Aorta (tissue), 5 donors: ENCODE data around the gene LYRM9. TPM values are rescaled to one million over a fixed set of nuclear protein-coding genes. Genes with fewer than 3 reads are reported as not detected.

Experiments used
- ATAC-seq: fragments of 200-7000 bp; cut with Tn5 transposase; one replicate; pipeline ENCODE4 v1.9.1; 2022; ENCODE audit warnings: moderate library complexity; ENCODE audit not compliant: low FRiP score
- DNase-seq, 2 donors: peaks; one replicate each; pipeline ENCODE4 v3.0.0-alpha.2; 2020
- H3K27ac ChIP-seq, 2 donors: one replicate each; pipeline ENCODE4 v1.5.1; 2013; ENCODE audit warnings: low read length in 2 of 2, mild to moderate bottlenecking in 2 of 2, moderate library complexity in 2 of 2, control low read depth in 1 of 2, inconsistent platforms in 1 of 2, low read depth in 1 of 2
- H3K27me3 ChIP-seq, 2 donors: one replicate each; pipeline ENCODE4 v1.6.1; 2013; ENCODE audit warnings: control low read depth in 1 of 2, low read length in 1 of 2, mild to moderate bottlenecking in 1 of 2, moderate library complexity in 1 of 2; ENCODE audit not compliant: insufficient read depth in 2 of 2, control insufficient read depth in 1 of 2
- H3K36me3 ChIP-seq, 2 donors: one replicate each; pipeline ENCODE4 v1.6.1; 2013; ENCODE audit warnings: control low read depth in 1 of 2, low read length in 1 of 2, mild to moderate bottlenecking in 1 of 2; ENCODE audit not compliant: insufficient read depth in 2 of 2, control insufficient read depth in 1 of 2
- H3K4me1 ChIP-seq, 2 donors: one replicate each; pipeline ENCODE4 v1.6.1; 2013; ENCODE audit warnings: low read length in 2 of 2, control low read depth in 1 of 2, mild to moderate bottlenecking in 1 of 2, moderate library complexity in 1 of 2; ENCODE audit not compliant: insufficient read depth in 2 of 2, control insufficient read depth in 1 of 2
- H3K4me3 ChIP-seq, 2 donors: one replicate each; pipeline ENCODE4 v1.5.1; 2013; ENCODE audit warnings: low read length in 2 of 2, control low read depth in 1 of 2, mild to moderate bottlenecking in 1 of 2
- H3K9me3 ChIP-seq: one replicate; pipeline ENCODE4 v1.6.1; 2013; ENCODE audit warnings: mild to moderate bottlenecking, low read length; ENCODE audit not compliant: control insufficient read depth
- WGBS, 2 donors: extraction: QIAGEN DNeasy Blood & Tissue Kit; methylation state at CpG; one replicate each; pipeline ENCODE4 v1.1.7; 2013; 5-methylcytosine and 5-hydroxymethylcytosine counted together
- intact Hi-C, 2 donors: fragments of 100-400 bp; cut with DNase I; formaldehyde crosslinking; loops; one replicate each; pipeline versions ENCODE4 v1.14.2 to v1.15.0; 2022
- polyA plus RNA-seq, 2 donors: library from polyadenylated mRNA; stranded (reverse); fragments of 200-250 nt; gene quantifications; one replicate each; pipeline ENCODE4 v1.2.3, GENCODE V29; 2013
- total RNA-seq, 2 donors: library from RNA; stranded (reverse); fragmentation: NEBNext Ultra II Directional; extraction: Animal tissue kit (Norgen Biotek cat#: 25700); gene quantifications; one replicate each; pipeline ENCODE4 v1.2.1, GENCODE V29; 2021
- donor health status: healthy with polysubstance abuse.
- donor health status: Bipolar disorder and iron deficiency.
- donor health status: DM: no; HTN: no; CAD: no.
- donor health status: DM: no; HTN: no; CAD: no.
- donor health status: DM: yes; HTN: yes; CAD: no.

Gene LYRM9
- total and polyA plus RNA-seq, 4 donors, result 7.8 to 23.8 (median 12.2) TPM

GRCh38 chr17:27928587-27928986 is 35.4 kb upstream of the LYRM9 start:
- WGBS, 2 donors, result 91 to 95% methylated on average over 5 of the region's 5 CpGs
- DNase-seq, result no peak
- H3K4me3 ChIP-seq, result no peak overlapping the region

GRCh38 chr17:27927781-27928180 is 34.6 kb upstream of the LYRM9 start:
- H3K4me3 ChIP-seq, result no peak overlapping the region
- H3K4me1 ChIP-seq, result no peaks in the 10 kb centered on the region
- no peaks in the 10 kb centered on the region for H3K27me3 ChIP-seq
- peaks cover 7% of the 10 kb centered on the region for H3K9me3 ChIP-seq
- 72 to 88% methylated on average over 2 of the region's 2 CpGs for WGBS, 2 donors
- intact Hi-C loops, result no loop called here
- DNase-seq (no peak), ATAC-seq (no peak)
- no peaks in the 10 kb centered on the region for H3K36me3 ChIP-seq
- H3K27ac ChIP-seq, result no peak overlapping the region

More at GRCh38 chr17:27928587-27928986, 35.4 kb upstream of the LYRM9 start:
- no peak for ATAC-seq
- H3K36me3 ChIP-seq, result no peaks in the 10 kb centered on the region
- intact Hi-C loops, result no loop called here
- no peak overlapping the region for H3K27ac ChIP-seq
- H3K4me1 ChIP-seq, result no peaks in the 10 kb centered on the region
- H3K9me3 ChIP-seq, result peaks cover 9% of the 10 kb centered on the region
- no peaks in the 10 kb centered on the region for H3K27me3 ChIP-seq

- Histone ChIP-seq H3K36me3 (no peaks in the 10 kb centered on the region), H3K4me1 (no peaks in the 10 kb centered on the region), H3K27ac (no peak overlapping the region), H3K4me3 (no peak overlapping the region), H3K9me3 (peaks cover 5% of the 10 kb centered on the region), H3K27me3 (no peaks in the 10 kb centered on the region)
- intact Hi-C loops, result no loop called here
- no peak for DNase-seq
- ATAC-seq, result no peak
- 76 to 79% methylated on average over 3 of the region's 3 CpGs for WGBS, 2 donors
These were observed 28.4 kb upstream of the LYRM9 start for GRCh38 chr17:27921599-27921998.

GRCh38 chr17:27921077-27921476 is 27.9 kb upstream of the LYRM9 start:
- no peaks in the 10 kb centered on the region for H3K27me3 ChIP-seq
- intact Hi-C loops, result no loop called here
- DNase-seq (no peak), ATAC-seq (no peak)
- no peaks in the 10 kb centered on the region for H3K4me1 ChIP-seq
- H3K27ac ChIP-seq, result no peak overlapping the region
- no peaks in the 10 kb centered on the region for H3K36me3 ChIP-seq
- WGBS, 2 donors, result 82 to 86% methylated on average over 5 of the region's 5 CpGs
- peaks cover 5% of the 10 kb centered on the region for H3K9me3 ChIP-seq
- no peak overlapping the region for H3K4me3 ChIP-seq

GRCh38 chr17:27920569-27920968 is 27.4 kb upstream of the LYRM9 start:
- DNase-seq, result no peak
- intact Hi-C loops, result no loop called here
- Histone ChIP-seq H3K27me3 (no peaks in the 10 kb centered on the region), H3K9me3 (peaks cover 5% of the 10 kb centered on the region), H3K27ac (no peak overlapping the region), H3K36me3 (no peaks in the 10 kb centered on the region), H3K4me1 (no peaks in the 10 kb centered on the region), H3K4me3 (no peak overlapping the region)
- ATAC-seq, result no peak
- 45 to 54% methylated on average over 3 of the region's 3 CpGs for WGBS, 2 donors

GRCh38 chr17:27919079-27919478 is 25.9 kb upstream of the LYRM9 start:
- WGBS, 2 donors, result 64 to 65% methylated on average over 7 of the region's 7 CpGs
- Histone ChIP-seq H3K27ac (no peak overlapping the region), H3K4me1 (no peaks in the 10 kb centered on the region), H3K4me3 (no peak overlapping the region), H3K9me3 (no peaks in the 10 kb centered on the region), H3K36me3 (no peaks in the 10 kb centered on the region), H3K27me3 (no peaks in the 10 kb centered on the region)
- ATAC-seq (no peak), DNase-seq (no peak)
- intact Hi-C loops, result no loop called here

- 95 to 100% methylated on average over 1 of the region's 1 CpG for WGBS, 2 donors
- H3K36me3 ChIP-seq, result no peaks in the 10 kb centered on the region
- no peak for DNase-seq
- no peak overlapping the region for H3K27ac ChIP-seq
- no peak for ATAC-seq
- no peak overlapping the region for H3K4me3 ChIP-seq
- no peaks in the 10 kb centered on the region for H3K4me1 ChIP-seq
- H3K9me3 ChIP-seq, result no peaks in the 10 kb centered on the region
- no peaks in the 10 kb centered on the region for H3K27me3 ChIP-seq
- intact Hi-C loops, result no loop called here
These were observed 25.3 kb upstream of the LYRM9 start for GRCh38 chr17:27918498-27918897.

GRCh38 chr17:27917000-27917399 is 23.8 kb upstream of the LYRM9 start:
- Histone ChIP-seq H3K27ac (no peak overlapping the region), H3K9me3 (no peaks in the 10 kb centered on the region), H3K4me3 (no peak overlapping the region), H3K27me3 (no peaks in the 10 kb centered on the region), H3K36me3 (no peaks in the 10 kb centered on the region), H3K4me1 (no peaks in the 10 kb centered on the region)
- no peak for ATAC-seq
- DNase-seq, result no peak
- WGBS, 2 donors, result 44 to 54% methylated on average over 1 of the region's 1 CpG
- intact Hi-C loops, result no loop called here

GRCh38 chr17:27915709-27916108 is 22.5 kb upstream of the LYRM9 start:
- WGBS, 2 donors, result 13 to 19% methylated on average over 7 of the region's 7 CpGs
- H3K4me3 ChIP-seq, result no peak overlapping the region
- H3K36me3 ChIP-seq, result no peaks in the 10 kb centered on the region
- intact Hi-C loops, result no loop called here
- ATAC-seq (no peak), DNase-seq (no peak)
- no peaks in the 10 kb centered on the region for H3K4me1 ChIP-seq
- no peaks in the 10 kb centered on the region for H3K27me3 ChIP-seq
- no peaks in the 10 kb centered on the region for H3K9me3 ChIP-seq
- no peak overlapping the region for H3K27ac ChIP-seq
